AML-193 (cell line): ENCODE data around the gene CPS1.

ENCODE experiments used
- DNase-seq, 2 experiments: peaks; one replicate each; lab custom pipeline; 2025; lab: John Stamatoyannopoulos, UW

The CPS1 gene

DNA sequence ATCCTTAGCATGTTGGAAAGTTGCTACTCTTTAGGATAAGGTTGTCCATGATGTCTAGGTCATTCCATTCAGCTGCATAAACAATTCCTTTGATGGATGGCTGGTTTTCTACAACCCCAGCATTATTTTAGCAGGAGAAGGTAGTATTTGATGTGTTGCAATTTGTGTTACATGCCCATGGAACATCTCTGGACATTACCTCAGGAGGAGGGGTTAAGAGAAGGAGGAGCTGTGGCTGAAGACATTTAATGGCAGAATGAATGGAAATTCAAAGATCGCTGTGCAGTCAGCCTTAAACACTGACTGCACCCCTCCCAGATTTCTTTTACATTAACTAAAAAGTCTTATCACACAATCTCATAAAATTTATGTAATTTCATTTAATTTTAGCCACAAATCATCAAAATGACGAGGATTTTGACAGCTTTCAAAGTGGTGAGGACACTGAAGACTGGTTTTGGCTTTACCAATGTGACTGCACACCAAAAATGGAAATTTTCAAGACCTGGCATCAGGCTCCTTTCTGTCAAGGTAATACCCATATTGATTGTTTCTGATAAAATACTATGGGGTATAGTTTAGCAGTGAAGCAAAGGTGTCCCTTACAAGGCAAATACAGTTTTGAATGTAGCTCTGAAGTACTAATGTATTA lies at the start of gene CPS1:
CPS1 (plus strand) TSS at position 271 of the 652 bp plus-strand sequence; CDS start at position 406, 135 bp downstream.
- DNase-seq = no peak

DNA sequence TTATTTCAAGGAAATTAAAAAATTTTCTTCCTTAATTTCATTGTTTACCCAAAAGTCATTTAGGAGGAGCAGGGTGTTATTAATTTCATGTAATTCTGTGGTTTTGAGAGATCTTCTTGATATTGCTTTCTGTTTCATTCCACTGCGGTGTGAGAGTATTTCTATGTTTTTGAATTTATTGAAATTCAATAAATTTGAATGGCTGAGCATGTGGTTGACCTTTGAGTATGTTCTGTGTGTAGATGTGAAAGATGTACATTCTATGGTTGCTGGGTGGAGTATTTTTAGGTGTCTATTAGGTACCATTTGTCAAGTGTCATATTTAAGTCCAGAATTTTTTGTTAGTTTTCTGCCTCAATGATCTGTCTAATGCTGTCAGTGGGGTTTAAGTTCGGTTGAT lies 40.5 kb upstream of the CPS1 start:
- DNase-seq = no peak

DNA sequence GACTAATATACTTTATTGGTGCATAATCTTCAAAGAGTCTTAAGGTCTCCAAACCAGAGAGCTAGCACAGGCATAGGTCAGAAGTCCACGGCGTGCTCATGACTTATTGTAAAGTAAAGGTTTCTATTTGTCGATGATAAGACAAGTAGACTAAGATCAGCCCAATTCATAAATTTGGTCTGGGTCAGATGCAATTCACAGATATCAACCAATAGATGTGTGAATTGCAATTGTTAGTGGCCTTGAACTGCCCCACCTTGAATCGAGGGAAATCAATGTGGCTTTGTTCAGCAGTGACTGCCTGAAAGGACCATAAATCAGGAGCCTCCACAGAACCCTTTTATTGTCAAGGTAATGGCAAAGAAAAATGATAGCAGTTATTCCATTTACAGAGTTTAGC lies 39.1 kb upstream of the CPS1 start:
- no peak for DNase-seq

DNA sequence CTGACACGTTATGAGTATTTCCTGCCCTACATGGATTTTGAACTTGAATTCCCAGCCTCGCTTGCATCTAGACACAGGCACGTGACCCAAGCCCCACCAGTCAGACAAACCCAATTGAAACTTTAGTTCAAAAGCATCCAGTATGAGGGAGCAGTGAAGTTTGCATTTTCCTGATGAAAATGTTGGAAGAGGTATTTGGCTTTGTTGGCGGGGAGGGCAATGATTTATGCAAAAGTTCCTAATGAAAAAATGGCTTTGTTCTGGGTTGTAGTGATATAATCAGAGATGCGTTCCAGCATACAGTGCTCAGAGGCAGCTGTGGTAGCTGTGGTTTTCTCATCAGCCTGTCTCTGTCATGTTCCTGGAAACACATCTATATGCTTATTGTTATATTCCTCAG lies 36.8 kb upstream of the CPS1 start:
- no peak for DNase-seq

DNA sequence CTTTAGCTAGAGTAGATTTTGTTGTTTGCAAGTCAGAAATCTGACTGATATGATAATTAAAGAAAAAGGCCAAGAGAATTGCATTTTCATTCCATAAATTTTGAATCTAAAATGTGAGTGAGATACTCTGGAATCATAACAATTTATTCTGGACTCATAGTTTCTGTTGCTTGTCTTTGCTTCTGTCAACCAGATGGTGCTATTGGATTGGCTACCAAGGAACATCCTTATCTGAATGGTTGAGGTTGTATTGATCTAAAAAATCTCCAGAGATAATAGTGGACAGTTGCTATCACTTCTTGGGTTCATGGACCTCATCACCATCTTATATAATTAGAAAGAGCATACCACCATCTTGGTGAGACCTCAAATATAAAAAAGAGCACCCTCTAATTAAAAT lies 34.0 kb upstream of the CPS1 start:
- no peak for DNase-seq

DNA sequence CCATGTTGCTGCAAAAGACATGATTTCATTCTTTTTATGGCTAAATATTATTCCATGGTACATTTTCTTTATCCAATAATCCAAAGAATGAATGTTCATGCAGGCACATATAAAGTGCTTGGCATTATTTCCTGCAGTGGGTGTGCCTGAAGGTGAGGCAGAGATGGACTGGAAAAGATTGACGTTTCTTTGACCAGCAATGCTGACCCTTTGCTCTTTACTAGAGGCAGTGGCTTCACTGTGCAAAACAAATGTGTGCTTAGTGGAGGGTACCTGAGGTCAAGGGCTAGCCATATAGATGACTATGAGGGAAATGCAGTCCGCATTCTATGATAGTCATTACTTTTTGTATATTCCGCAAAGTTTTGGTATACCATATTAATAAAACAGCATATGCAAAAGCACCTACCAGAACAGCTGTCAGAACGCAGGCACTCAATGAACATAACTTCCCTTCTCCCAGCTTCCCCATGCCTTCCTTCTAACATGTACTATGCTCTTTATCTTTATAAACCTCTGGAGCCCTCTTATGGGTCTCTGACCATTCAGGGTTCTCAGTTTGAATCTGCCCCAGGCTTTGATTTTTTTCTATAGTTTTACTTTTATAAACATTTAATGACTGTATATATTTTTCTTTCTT lies 32.6 kb upstream of the CPS1 start:
- DNase-seq = no peak

DNA sequence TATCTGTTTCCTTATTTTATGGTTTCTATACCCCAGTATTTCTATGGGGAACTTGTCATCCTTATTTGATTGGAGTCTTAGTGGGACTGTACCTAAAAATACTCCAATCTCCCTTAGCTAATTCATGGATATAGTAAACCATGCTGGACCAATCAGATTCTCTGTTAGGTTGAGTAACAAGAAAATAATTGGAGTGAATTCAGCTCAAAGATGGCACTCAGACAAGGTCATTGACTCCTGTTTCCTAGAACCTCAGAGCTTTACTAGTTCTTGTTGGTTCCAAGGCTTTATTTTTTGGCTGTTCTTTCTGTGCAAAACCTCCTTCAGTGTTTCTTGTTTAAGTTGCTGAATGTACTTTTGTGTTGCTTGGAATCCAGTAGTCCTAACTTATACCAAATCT lies 31.9 kb upstream of the CPS1 start:
- no peak for DNase-seq

DNA sequence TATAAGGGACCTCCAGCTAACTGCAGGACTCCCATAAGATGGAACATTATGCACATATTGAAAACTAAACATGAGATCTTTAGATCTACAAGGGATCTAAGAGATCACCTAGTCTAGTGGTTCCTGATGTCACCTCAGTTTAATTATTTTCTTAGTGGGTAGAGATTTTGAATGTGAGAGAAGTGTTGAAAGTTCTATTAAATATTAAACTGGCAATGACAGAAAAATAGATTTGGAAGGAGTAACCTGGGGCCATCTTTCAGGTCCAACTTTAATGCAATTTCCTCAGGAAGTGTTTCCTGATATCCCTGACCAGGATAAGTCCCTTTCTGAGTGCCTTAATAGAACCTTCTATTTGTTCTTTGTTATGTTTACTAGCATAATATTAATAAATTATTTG lies 29.1 kb upstream of the CPS1 start:
- DNase-seq = no peak

DNA sequence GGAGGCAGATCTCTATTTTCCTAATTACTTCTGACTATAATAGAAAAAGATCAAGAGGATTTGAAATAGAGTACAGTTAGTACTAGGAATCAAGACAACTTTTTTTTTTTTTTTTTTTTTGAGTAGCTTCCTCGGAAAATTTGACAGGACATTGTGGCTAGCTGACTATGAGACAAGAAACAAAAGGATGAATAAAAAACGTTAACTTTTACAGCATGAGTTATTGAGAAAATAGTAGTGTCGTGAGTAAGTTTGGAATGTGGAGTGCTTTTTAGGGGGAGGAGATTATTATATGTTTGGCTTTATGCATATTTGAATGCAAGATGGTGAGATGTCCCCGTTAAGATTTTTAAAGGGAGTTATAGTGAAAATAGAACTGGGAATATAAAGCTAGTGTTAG lies 27.7 kb upstream of the CPS1 start:
- DNase-seq = no peak

DNA sequence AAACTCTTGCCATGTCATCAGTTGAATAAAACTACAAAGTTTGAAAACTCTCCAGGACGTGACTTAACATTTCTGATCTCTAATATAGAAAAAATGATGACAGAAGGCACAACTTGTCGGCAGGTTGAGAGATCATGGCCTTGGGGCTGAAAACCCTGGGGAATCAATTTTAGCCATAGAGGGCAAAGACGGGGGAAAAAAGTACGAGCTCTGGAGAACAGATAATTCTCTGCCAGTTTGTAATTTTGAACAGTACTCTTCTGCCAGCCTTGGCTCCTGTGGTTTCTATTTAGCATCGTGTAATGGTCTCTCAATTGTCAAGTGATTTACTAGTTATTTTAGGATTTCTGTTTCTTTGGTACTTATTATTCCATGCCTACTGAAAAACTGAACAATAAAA lies 25.3 kb upstream of the CPS1 start:
- no peak for DNase-seq

DNA sequence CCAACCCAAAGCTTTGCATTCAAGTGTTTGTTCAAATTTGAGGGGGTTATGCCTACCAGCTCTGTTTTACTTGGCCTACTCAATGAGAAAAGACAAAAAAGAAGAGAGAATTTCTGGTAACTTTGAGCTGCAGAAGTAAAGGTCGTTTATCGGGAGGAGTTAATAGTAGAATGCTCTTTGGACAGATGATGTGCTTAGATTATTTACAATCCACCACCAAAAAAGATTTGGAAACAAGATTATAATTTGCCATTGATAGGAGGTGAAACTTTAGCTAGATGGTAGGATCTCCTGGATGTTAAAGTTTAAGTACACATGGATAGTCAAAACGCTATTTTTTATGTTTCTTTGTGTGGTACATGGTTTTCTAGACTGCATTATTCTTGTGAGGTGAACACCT lies 24.9 kb upstream of the CPS1 start:
- no peak for DNase-seq

DNA sequence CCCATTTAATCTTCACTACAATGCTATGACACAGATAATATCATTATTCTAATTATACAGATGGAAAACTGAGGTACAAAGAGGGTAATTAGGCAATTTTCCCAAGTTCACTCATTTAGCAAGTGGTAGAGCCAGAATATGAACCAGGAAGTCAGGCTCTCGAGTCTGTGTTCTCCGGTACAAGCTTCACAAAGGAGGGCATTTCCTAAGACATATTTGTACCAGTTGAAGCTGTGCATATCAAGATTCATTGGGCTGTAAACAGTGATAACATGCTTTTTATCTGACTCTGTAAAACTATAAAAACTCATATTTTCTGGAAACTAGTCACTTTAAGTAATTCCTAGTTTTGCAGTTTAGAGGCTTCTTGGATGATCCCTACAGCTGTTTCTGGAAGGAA lies 23.0 kb upstream of the CPS1 start:
- DNase-seq = no peak

DNA sequence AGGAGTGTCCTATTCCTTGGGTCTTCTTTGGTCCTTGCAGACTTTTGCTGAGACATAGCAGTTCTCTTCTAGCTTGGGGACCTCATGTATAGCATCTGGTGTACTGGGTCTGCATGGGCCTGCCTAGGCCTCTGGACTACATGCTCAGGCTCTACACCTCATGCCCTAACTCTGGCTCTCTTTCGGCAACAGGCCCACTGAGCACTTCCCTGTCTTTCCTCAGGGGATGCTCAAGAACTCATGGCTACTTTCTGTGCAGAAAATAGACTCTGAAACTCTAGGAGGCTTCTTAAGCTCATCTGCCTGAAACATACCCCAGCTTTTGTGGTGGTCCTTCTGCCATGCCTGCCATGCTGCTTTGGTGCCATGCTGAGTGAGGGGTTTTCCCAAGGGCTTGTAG lies 21.5 kb upstream of the CPS1 start:
- DNase-seq = no peak

DNA sequence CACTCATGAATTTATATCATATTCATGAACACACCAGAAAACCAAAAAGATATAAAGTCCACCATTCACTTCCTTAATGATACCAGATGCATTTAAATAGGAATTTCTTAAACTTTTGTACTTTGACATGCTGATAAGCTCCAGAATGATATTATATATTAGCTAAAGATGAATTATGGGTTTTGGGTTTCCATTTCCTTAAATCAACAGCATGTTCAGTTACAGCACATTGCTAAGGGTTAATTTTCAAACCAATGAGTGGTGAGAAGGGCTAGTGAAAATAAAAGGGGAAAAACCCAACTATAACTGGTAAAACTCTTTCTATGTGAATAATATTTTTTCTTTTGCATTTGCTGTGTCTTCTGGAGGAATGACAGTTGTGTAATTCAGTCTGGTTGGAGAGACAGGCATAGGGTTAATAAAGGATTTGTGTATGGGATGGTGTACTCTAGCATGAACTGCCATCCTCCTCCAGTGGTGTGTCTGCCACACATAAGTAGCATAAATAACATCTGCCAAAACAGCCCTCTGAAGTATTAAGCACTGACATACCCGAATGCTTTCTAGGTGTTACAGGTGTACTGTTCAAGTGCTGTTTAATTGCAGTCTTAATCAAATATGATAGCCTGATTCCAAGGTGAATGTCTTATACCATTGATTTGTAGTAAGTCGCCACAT lies 19.3 kb upstream of the CPS1 start:
- no peak for DNase-seq

DNA sequence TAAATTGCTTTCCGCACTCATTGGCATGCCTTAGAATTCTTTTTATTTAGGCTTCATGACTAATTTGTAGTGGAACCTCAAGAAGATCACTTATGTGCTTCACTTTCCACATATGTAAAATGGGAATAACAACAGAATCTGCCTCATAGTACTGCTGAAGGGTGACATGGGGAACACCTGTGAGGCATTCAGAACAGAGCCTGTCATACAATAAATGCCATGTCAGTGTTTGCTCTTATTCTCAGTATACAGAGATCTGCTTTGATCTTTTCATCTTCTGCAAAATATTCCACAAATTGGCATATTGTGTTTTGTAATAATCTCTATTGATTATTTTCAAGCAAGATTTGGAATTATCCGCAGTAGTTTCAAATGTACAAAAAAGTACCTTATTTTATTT lies 17.4 kb upstream of the CPS1 start:
- DNase-seq = no peak

DNA sequence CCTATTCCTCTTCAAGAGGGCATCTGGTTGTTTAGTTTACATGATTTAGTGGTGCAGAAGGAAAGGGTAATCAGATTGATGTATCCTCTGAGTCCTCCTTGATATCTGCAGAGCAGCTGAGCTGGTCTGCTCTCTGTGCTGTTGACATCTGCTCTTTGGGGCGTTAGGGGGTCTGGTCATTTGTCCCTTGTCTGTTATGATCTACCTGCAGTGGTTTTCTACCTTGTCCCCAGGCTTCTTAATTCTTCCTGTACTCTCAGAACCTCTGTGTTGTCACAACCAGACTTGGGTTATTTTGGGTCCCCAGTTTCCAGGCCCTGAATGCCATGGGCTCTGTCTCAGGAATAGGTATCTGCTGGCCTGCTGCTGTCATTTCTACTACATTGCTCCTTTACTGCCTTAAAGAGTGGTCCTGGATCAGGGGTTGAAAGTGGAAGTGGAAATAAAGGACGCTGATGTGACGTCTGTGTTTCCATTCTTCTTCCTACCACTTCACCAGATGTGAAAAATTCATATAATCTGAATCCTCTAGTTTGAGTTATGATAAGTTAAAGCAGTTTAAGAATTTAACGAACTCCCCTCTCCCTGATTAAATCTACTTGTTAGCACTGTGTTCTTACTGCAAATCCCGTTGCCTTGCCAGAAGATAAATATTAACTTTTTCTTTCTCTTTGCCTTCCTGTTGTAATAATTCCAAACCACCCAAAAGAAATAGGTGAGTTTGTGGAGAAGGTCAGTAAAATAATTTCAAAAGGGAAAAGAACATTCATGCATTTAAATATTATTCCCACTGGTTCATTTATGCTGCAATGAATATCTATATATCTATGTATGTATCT lies 16.6 kb upstream of the CPS1 start:
- DNase-seq = no peak

DNA sequence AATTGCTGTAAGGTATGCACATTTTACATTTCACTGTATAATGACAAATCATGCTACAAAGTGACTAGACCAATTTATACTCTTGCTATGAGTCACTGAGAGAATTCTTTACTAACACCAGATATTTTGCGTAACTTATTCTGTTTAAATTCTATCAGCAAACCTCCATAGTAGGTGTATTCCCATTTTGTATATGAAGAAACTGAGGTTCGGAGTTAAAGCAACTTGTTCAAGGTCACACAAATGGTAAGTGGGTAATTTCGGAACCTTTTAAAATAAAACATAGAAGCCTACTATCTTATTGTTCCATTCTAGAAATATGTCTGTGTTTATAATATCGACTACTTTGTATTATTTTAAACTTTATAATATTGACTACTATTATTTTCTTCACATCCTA lies 15.9 kb upstream of the CPS1 start:
- DNase-seq = no peak

DNA sequence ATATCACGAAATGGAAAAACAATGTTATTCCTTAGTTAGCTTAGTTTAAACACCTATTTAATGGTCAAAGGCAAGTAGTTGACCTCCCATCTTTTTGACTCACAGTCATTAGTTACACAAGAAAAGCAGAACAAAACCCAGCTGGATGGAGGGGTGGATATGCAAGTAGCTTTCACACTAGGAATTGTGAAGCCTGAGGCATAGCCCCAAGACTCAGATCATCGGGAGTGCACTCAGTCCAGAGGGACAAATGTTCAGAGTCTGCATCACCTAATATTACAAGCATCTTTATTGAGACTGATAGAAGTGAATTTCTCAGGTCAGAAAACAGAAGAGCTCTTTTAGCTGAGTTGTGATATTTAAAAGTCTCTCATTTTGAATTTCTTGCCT lies 15.5 kb upstream of the CPS1 start:
- no peak for DNase-seq

DNA sequence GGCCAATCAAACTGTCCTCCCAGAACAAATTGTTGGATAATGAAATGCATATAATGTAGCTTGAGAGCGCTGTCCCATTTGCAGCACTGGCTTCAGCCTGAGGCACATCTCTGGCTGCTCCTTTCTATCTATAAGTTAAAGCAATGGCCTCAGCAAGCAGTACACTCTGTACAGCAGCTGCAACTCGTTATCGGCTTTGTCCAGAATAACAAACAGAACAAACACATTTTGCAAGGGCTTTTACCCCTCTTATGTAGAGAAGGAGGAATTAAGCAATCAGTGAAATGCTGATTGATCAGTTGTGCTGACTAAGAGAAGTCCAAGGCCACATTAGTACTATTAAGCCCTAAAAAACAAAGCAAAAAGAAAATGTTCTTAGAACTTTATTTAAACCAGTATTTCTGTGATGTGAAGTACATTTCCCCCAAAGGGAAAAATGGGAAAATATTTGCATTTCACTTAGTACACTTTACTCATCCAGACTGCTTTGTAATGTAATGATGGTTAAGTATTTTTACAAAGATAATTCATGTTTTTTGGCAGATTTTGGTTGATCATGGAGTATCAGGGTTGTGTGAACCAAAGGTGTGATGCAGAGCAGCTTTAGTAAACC lies 15.0 kb upstream of the CPS1 start:
- no peak for DNase-seq

DNA sequence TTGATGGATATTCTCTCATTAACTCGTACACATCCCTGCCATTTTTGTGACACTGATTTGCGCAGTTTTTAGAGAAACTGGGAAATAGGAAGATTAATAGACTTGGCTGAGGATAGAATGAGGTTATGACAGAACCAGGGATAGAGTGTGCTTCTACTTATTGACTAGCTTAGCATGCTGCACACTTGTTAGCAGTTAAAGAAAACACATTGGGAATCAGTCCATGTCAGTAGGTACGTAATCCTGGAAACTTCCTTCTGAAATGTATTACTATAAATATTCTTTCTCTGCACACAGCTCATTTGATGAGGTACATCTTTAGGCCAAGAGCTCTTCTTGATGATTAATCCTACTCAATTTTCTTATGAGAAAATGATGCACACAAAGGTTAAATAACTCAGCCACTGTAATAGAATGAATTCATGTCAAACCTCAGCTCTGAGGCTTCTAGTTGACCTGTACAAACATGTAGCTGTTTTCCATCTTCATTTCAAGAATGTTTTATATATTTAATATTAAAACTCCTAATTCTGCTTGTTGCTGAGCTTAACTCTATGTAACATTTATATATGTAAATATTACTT lies 12.3 kb upstream of the CPS1 start:
- no peak for DNase-seq

DNA sequence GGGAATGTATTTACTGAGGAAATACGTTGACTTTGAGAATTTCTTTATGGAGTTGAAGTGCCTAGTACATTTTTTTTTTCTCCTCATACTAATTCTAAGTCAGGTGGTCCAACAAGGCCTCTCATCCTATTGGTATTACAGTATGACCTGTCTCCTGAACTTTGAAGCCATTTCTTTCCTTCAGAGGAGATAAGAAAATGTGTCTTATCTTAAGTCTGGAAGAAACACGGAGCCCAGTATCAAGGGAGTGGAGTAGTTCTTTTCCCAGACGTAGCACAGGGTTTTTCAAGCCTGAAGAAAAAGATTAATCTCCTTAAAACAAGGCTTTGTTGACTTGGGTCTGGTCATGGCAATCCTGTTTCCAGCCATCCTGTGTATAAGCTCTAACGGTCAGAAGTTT lies 11.6 kb upstream of the CPS1 start:
- DNase-seq = no peak
